Mesenteric fat pad (tissue), 1 donor: Measurements from ENCODE around the gene CHAT. TPM values are rescaled to one million over a fixed set of nuclear protein-coding genes. Genes with fewer than 3 reads are reported as not detected.
A peak's percentile ranks its signal among the peaks of the same experiment; 100 is the strongest.

Experiments used
- DNase-seq: peaks from one replicate; pipeline ENCODE4 v3.0.0-alpha.2; 2020; ENCODE audit warnings: low spot score
- total RNA-seq: library from RNA; stranded (reverse); fragmentation: NEBNext Ultra II Directional; extraction: Animal tissue kit (Norgen Biotek cat#: 25700); gene quantifications from one replicate; pipeline ENCODE4 v1.2.1, GENCODE V29; 2021
- donor health status: DM: yes; HTN: yes; CAD: no.

Gene CHAT
- total RNA-seq, 1 donor from 2014 or later: not detected

- DNase-seq: peak; percentile 81
These were observed 17.0 kb upstream of the CHAT start for GRCh38 chr10:49596836-49597235.

GRCh38 chr10:49597426-49598163 lies 16.2 kb upstream of the CHAT start:
- no peak for DNase-seq

- peak; percentile 72 for DNase-seq
These were observed 15.5 kb upstream of the CHAT start for GRCh38 chr10:49598164-49598856.

GRCh38 chr10:49598986-49599385 lies 14.9 kb upstream of the CHAT start:
- DNase-seq: no peak

- DNase-seq: no peak
These were observed 14.3 kb upstream of the CHAT start for GRCh38 chr10:49599546-49599945.

GRCh38 chr10:49600046-49600445 lies 13.8 kb upstream of the CHAT start:
- no peak for DNase-seq

GRCh38 chr10:49600781-49601400 lies 12.9 kb upstream of the CHAT start:
- DNase-seq: no peak

GRCh38 chr10:49601857-49602256 lies 12.0 kb upstream of the CHAT start:
- DNase-seq: peak; percentile 64

- DNase-seq: peak; percentile 37
These were observed 11.3 kb upstream of the CHAT start for GRCh38 chr10:49602380-49603023.

GRCh38 chr10:49605216-49605938 lies 8.5 kb upstream of the CHAT start:
- peak; percentile 67 for DNase-seq

- DNase-seq: peak; percentile 11
These were observed 7.8 kb upstream of the CHAT start for GRCh38 chr10:49605939-49606509.

GRCh38 chr10:49606981-49607535 lies 6.8 kb upstream of the CHAT start:
- peak; percentile 79 for DNase-seq

- peak; percentile 59 for DNase-seq
These were observed 5.5 kb upstream of the CHAT start for GRCh38 chr10:49608166-49609005.

- DNase-seq: peak; percentile 87
These were observed 4.9 kb upstream of the CHAT start for GRCh38 chr10:49609006-49609282.

- DNase-seq: peak; percentile 77
These were observed 4.3 kb upstream of the CHAT start for GRCh38 chr10:49609283-49610113.

GRCh38 chr10:49610114-49610457 lies 3.8 kb upstream of the CHAT start, which contains the start of gene SLC18A3:
Gene SLC18A3 (plus strand): TSS chr10:49610310. CDS start chr10:49610741, 431 bp downstream.
- peak; percentile 28 for DNase-seq

- DNase-seq: peak; percentile 74
These were observed 3.2 kb upstream of the CHAT start for GRCh38 chr10:49610458-49611165.

- DNase-seq: peak; percentile 72
These were observed 2.5 kb upstream of the CHAT start for GRCh38 chr10:49611166-49611815.
